ENCODE measurements around the gene MRGPRX4. TPM values are rescaled to one million over a fixed set of nuclear protein-coding genes. Genes with fewer than 3 reads are reported as not detected.
"Not testable (repeated sequence)": the region's sequence is repeated elsewhere in the genome, so short reads cannot be mapped to it uniquely, and the experiment has no call there.

MRGPRX4 gene
- total RNA-seq (2021) (not detected in 3 replicates), Bru-seq, nascent RNA (not detected)
- long read RNA-seq, experiment 1 = 0 reads
- long read RNA-seq, experiment 2 = 0 reads
- long read RNA-seq, experiment 3 = 0 reads

GRCh38 chr11:18172666-18173065 is at the start of gene MRGPRX4:
TSS of gene MRGPRX4 (plus strand) at chr11:18172837. CDS start at chr11:18173257, 420 bp downstream.
- POLR2A ChIA-PET = no interaction called here
- TF ChIP-seq ATF6 (CRISPR knock-in tag; IDR thresholded peaks at IDR 0.05) = no peak
- no peak for TF ChIP-seq ZNF281 (CRISPR knock-in tag; IDR thresholded peaks at IDR 0.05)
- no peaks in the 10 kb centered on the region for H3K4me1 Mint-ChIP-seq
- no peak within 1 kb of the TSS for H3K4me3 Mint-ChIP-seq
- CTCF ChIA-PET = interaction anchor here (0.7 to 1.4 kb wide), 2 partner anchors 31 to 57 kb away, joined by 3 to 4 read pairs; no protein-coding TSS in a partner anchor
- H3K9me3 Mint-ChIP-seq = no peaks in the 10 kb centered on the region
- DNase-seq (ENCODE audit: low spot score) = no peak
- H3K27me3 Mint-ChIP-seq (ENCODE audit: low read depth) = peaks cover 1% of the 10 kb centered on the region
- ATAC-seq = no peak
- no peak within 1 kb of the TSS; the same call in 1 of the 2 replicates for H3K27ac Mint-ChIP-seq
- H3K36me3 Mint-ChIP-seq = no peaks in the 10 kb centered on the region

- CTCF ChIA-PET; DNase-seq (ENCODE audit: low spot score); POLR2A ChIA-PET; ATAC-seq; H3K27ac Mint-ChIP-seq; H3K4me3 Mint-ChIP-seq: not testable (repeated sequence)
- Mint-ChIP-seq H3K4me1 (peaks cover 15% of the 10 kb centered on the region), H3K27me3 (ENCODE audit: low read depth) (peaks cover 19% of the 10 kb centered on the region), H3K36me3 (peaks cover 16% of the 10 kb centered on the region), H3K9me3 (peaks cover 31% of the 10 kb centered on the region)
These were observed 41.5 kb upstream of the MRGPRX4 start for GRCh38 chr11:18131115-18131514.

- Mint-ChIP-seq H3K4me3 (no peak within 1 kb of the TSS), H3K4me1 (peaks cover 16% of the 10 kb centered on the region), H3K27me3 (ENCODE audit: low read depth) (peaks cover 10% of the 10 kb centered on the region), H3K36me3 (peaks cover 15% of the 10 kb centered on the region), H3K27ac (no peak within 1 kb of the TSS), H3K9me3 (peaks cover 32% of the 10 kb centered on the region)
- CTCF ChIA-PET = interaction anchor here (0.7 to 0.8 kb wide), 2 partner anchors 17 to 71 kb away, joined by 3 to 4 read pairs; no protein-coding TSS in a partner anchor
- DNase-seq (ENCODE audit: low spot score) = no peak
- POLR2A ChIA-PET = no interaction called here
- no peak for ATAC-seq
- TF ChIP-seq ATF6 (CRISPR knock-in tag; IDR thresholded peaks at IDR 0.05) (no peak), NFATC4 (CRISPR knock-in tag; IDR thresholded peaks at IDR 0.05) (no peak), SMAD4 (CRISPR knock-in tag; IDR thresholded peaks at IDR 0.05) (no peak), CTCF (IDR thresholded peaks at IDR 0.05) (no peak), IRF2 (CRISPR knock-in tag; IDR thresholded peaks at IDR 0.05; ENCODE audit: borderline replicate concordance, low read depth) (no peak), ZNF671 (CRISPR knock-in tag; IDR thresholded peaks at IDR 0.05) (no peak), CREM (CRISPR knock-in tag; IDR thresholded peaks at IDR 0.05) (no peak), ZNF219 (CRISPR knock-in tag; IDR thresholded peaks at IDR 0.05; ENCODE audit: borderline replicate concordance) (no peak), RORB (CRISPR knock-in tag; IDR thresholded peaks at IDR 0.05) (no peak), ZBTB21 (CRISPR knock-in tag; IDR thresholded peaks at IDR 0.05; ENCODE audit: borderline replicate concordance) (no peak), ZNF425 (CRISPR knock-in tag; conservative IDR thresholded peaks at IDR 0.05) (no peak), FOXP4 (CRISPR knock-in tag; IDR thresholded peaks at IDR 0.05) (no peak), E2F4 (CRISPR knock-in tag; IDR thresholded peaks at IDR 0.05; ENCODE audit: borderline replicate concordance, low read depth) (no peak), NR2C2 (CRISPR knock-in tag; IDR thresholded peaks at IDR 0.05) (no peak)
These were observed 40.3 kb upstream of the MRGPRX4 start, which contains the start of gene MRGPRX3 for GRCh38 chr11:18132341-18132740. TSS of gene MRGPRX3 (plus strand) at chr11:18132571. CDS start at chr11:18137203, 4,632 bp downstream.
